HCT116 (cell line): ENCODE measurements around the gene CPNE8. TPM values are rescaled to one million over a fixed set of nuclear protein-coding genes. Genes with fewer than 3 reads are reported as not detected.

Experiments
- ATAC-seq: fragments of 200-7000 bp; cut with Tn5 transposase; 2 replicates; pipeline ENCODE4 v1.9.1; 2020; ENCODE audit warnings: mild to moderate bottlenecking, moderate library complexity
- BruUV-seq: library from RNA; stranded (reverse); fragments of 400-500 nt; replicated peaks from 2 replicates; lab custom pipeline; 2021; lab: Mats Ljungman, UMichigan
- CTCF ChIA-PET: fragments of 300-600 bp; sonication (Branson Sonifier 250); formaldehyde crosslinking; loops from one replicate; lab custom pipeline; 2021; ENCODE audit warnings: antibody characterized with exemption; lab: Charles Lee
- POLR2A ChIA-PET: fragments of 300-600, 350-600 bp; sonication (Branson Sonifier 250); formaldehyde crosslinking; loops from one replicate; lab custom pipeline; 2021; ENCODE audit warnings: antibody characterized with exemption; lab: Charles Lee
- RAD21 ChIA-PET, 2 experiments: fragments of 300-600 bp; sonication (Branson Sonifier 250); formaldehyde crosslinking; loops; one replicate each; lab custom pipeline; 2023; ENCODE audit warnings: low total read pairs in 2 of 2; ENCODE audit not compliant: uncharacterized antibody in 2 of 2, unreplicated experiment in 2 of 2, low non-redundant PET in 1 of 2; lab: Charles Lee
- DNase-seq: peaks from one replicate; pipeline ENCODE4 v3.0.0-alpha.2; 2010; ENCODE audit warnings: low read depth, low spot score
- H2AFZ ChIP-seq: fragments of 200-600 bp; shearing (Covaris generic), sonication (generic); 2 replicates; pipeline ENCODE4 v1.6.1; 2017; ENCODE audit warnings: low read depth, mixed run types, mixed read lengths, antibody characterized with exemption, low read length; ENCODE audit not compliant: poor library complexity, severe bottlenecking
- H3K27ac ChIP-seq: 2 replicates; pipeline ENCODE4 v1.5.1; 2012; ENCODE audit warnings: low read depth, low read length
- H3K27me3 ChIP-seq: fragments of 200-600 bp; sonication (generic); 2 replicates; pipeline ENCODE4 v1.6.1; 2016; ENCODE audit warnings: mixed run types, low read length, mixed read lengths; ENCODE audit not compliant: insufficient read depth
- H3K36me3 ChIP-seq, 2 experiments: fragments of 200-500 bp in 1 of 2; fragments of 200-600 bp in 1 of 2; sonication (Bioruptor generic) in 1 of 2; sonication (generic) in 1 of 2; 2 replicates each; pipeline versions ENCODE4 v1.5.1 to v1.6.1; 2014 to 2016; ENCODE audit warnings: low read length in 2 of 2, inconsistent platforms in 1 of 2, mixed read lengths in 1 of 2, mixed run types in 1 of 2; ENCODE audit not compliant: insufficient read depth in 2 of 2, control insufficient read depth in 1 of 2
- H3K4me1 ChIP-seq, 2 experiments: fragments of 200-600 bp in 1 of 2; sonication (generic) in 1 of 2; 2 replicates each; pipeline versions ENCODE4 v1.5.1 to v1.6.1; 2012 to 2017; ENCODE audit warnings: low read length in 2 of 2, inconsistent platforms in 1 of 2, mild to moderate bottlenecking in 1 of 2, mixed read lengths in 1 of 2, mixed run types in 1 of 2, moderate library complexity in 1 of 2; ENCODE audit not compliant: insufficient read depth in 2 of 2, control insufficient read depth in 1 of 2
- H3K4me2 ChIP-seq: fragments of 200-600 bp; sonication (generic); 2 replicates; pipeline ENCODE4 v1.6.1; 2017; ENCODE audit warnings: mixed run types, low read length, mixed read lengths
- H3K4me3 ChIP-seq, 2 experiments: fragments of 200-600 bp in 1 of 2; sonication (generic) in 1 of 2; replicated peaks in 1 of 2; 2 replicates each; pipeline ENCODE4 v1.5.1; 2011 to 2016; ENCODE audit warnings: low read length in 2 of 2, control low read depth in 1 of 2, low read depth in 1 of 2, mild to moderate bottlenecking in 1 of 2, mixed read lengths in 1 of 2, mixed run types in 1 of 2
- H3K79me2 ChIP-seq: fragments of 200-600 bp; sonication (generic); 2 replicates; pipeline ENCODE4 v1.6.1; 2017; ENCODE audit warnings: mild to moderate bottlenecking, mixed run types, low read length, moderate library complexity, mixed read lengths; ENCODE audit not compliant: insufficient read depth
- H3K9ac ChIP-seq: fragments of 200-600 bp; sonication (generic); 2 replicates; pipeline ENCODE4 v1.6.1; 2016; ENCODE audit warnings: low read length, mixed read lengths
- H3K9me2 ChIP-seq: fragments of 200-600 bp; sonication (generic), shearing (Covaris generic); 2 replicates; pipeline ENCODE4 v1.6.1; 2017; ENCODE audit warnings: mixed run types, mild to moderate bottlenecking, moderate library complexity; ENCODE audit not compliant: insufficient read depth
- H3K9me3 ChIP-seq, 2 experiments: fragments of 200-500 bp in 1 of 2; fragments of 200-600 bp in 1 of 2; sonication (Bioruptor generic) in 1 of 2; sonication (generic) in 1 of 2; 2 replicates each; pipeline ENCODE4 v1.6.1; 2014 to 2017; ENCODE audit warnings: low read length in 2 of 2, mixed read lengths in 2 of 2, inconsistent platforms in 1 of 2, low read depth in 1 of 2, mild to moderate bottlenecking in 1 of 2, mixed run types in 1 of 2, moderate library complexity in 1 of 2; ENCODE audit not compliant: control insufficient read depth in 1 of 2, insufficient read depth in 1 of 2
- H4K20me1 ChIP-seq: fragments of 200-600 bp; sonication (generic), shearing (Covaris generic); 2 replicates; pipeline ENCODE4 v1.6.1; 2017; ENCODE audit warnings: mixed run types, mild to moderate bottlenecking, moderate library complexity; ENCODE audit not compliant: insufficient read depth
- ATF3 ChIP-seq: IDR thresholded peaks from 2 replicates; pipeline ENCODE4 v1.6.1; 2012
- CBX3 ChIP-seq: IDR thresholded peaks from 2 replicates; pipeline ENCODE4 v1.6.1; 2012; ENCODE audit warnings: low read depth
- CEBPB ChIP-seq: IDR thresholded peaks from 2 replicates; pipeline ENCODE4 v1.6.1; 2012; ENCODE audit warnings: low read depth
- CTCF ChIP-seq, 3 experiments: fragments of 200-600 bp in 1 of 3; sonication (generic) in 1 of 3; IDR thresholded peaks in 2 of 3; conservative IDR thresholded peaks in 1 of 3; 2 replicates each; pipeline ENCODE4 v1.5.1; 2012 to 2017; ENCODE audit warnings: low read depth in 2 of 3, low read length in 2 of 3, antibody characterized with exemption in 1 of 3, borderline replicate concordance in 1 of 3, control low read depth in 1 of 3, mild to moderate bottlenecking in 1 of 3, mixed read lengths in 1 of 3, mixed run types in 1 of 3, moderate library complexity in 1 of 3; ENCODE audit not compliant: insufficient read depth in 1 of 3
- EGR1 ChIP-seq: IDR thresholded peaks from 2 replicates; pipeline ENCODE4 v1.6.1; 2012; ENCODE audit warnings: low read depth
- ELF1 ChIP-seq: IDR thresholded peaks from 2 replicates; pipeline ENCODE4 v1.6.1; 2012; ENCODE audit warnings: low read depth, borderline replicate concordance
- EZH2 ChIP-seq: fragments of 200-600 bp; sonication (generic); IDR thresholded peaks from 2 replicates; pipeline ENCODE4 v1.6.1; 2017; ENCODE audit warnings: antibody characterized with exemption, mixed run types
- EZH2phosphoT487 ChIP-seq: fragments of 200-600 bp; IDR thresholded peaks from 2 replicates; pipeline ENCODE4 v1.6.1; 2018; ENCODE audit warnings: antibody characterized with exemption, borderline replicate concordance
- FOSL1 ChIP-seq: IDR thresholded peaks from 2 replicates; pipeline ENCODE4 v1.6.1; 2012; ENCODE audit warnings: low read depth
- JUND ChIP-seq: IDR thresholded peaks from 2 replicates; pipeline ENCODE4 v1.6.1; 2012
- MAX ChIP-seq: IDR thresholded peaks from 2 replicates; pipeline ENCODE4 v1.6.1; 2012
- POLR2A ChIP-seq: IDR thresholded peaks from 2 replicates; pipeline ENCODE4 v1.7.0; 2011; ENCODE audit warnings: borderline replicate concordance; ENCODE audit not compliant: insufficient read depth, insufficient read length; ENCODE audit errors: extremely low read depth
- POLR2AphosphoS5 ChIP-seq: IDR thresholded peaks from 2 replicates; pipeline ENCODE4 v1.6.1; 2011; ENCODE audit warnings: mild to moderate bottlenecking, low read depth, low read length, moderate library complexity
- RAD21 ChIP-seq: IDR thresholded peaks from 2 replicates; pipeline ENCODE4 v1.6.1; 2012; ENCODE audit warnings: low read depth, mild to moderate bottlenecking
- REST ChIP-seq: IDR thresholded peaks from 2 replicates; pipeline ENCODE4 v1.6.1; 2012; ENCODE audit warnings: low read depth
- SIN3A ChIP-seq: IDR thresholded peaks from 2 replicates; pipeline ENCODE4 v1.6.1; 2012; ENCODE audit warnings: low read depth
- SRF ChIP-seq: IDR thresholded peaks from 2 replicates; pipeline ENCODE4 v1.6.1; 2012; ENCODE audit warnings: low read depth
- TCF7L2 ChIP-seq: IDR thresholded peaks from 2 replicates; pipeline ENCODE4 v1.7.0; 2011; ENCODE audit warnings: borderline replicate concordance, inconsistent platforms; ENCODE audit not compliant: insufficient read depth, insufficient read length; ENCODE audit errors: extremely low read depth
- YY1 ChIP-seq: IDR thresholded peaks from 2 replicates; pipeline ENCODE4 v1.6.1; 2011; ENCODE audit warnings: low read length, low read depth, moderate library complexity, mild to moderate bottlenecking; ENCODE audit not compliant: insufficient replicate concordance; ENCODE audit errors: extremely low read depth
- ZFX ChIP-seq: fragments of 450-650 bp; IDR thresholded peaks from 2 replicates; pipeline ENCODE4 v1.6.1; 2017
- ZNF274 ChIP-seq: fragments of 200-500 bp; sonication (Bioruptor generic); IDR thresholded peaks from 2 replicates; pipeline ENCODE4 v1.6.1; 2014; ENCODE audit warnings: mild to moderate bottlenecking, low read depth, low read length, inconsistent platforms
- intact Hi-C: fragments of 100-400 bp; cut with micrococcal nuclease; formaldehyde crosslinking; loops from 2 replicates; pipeline ENCODE4 v1.10.0; 2022
- total RNA-seq: library from RNA; stranded (reverse); gene quantifications from one replicate; pipeline ENCODE4 v1.2.1, GENCODE V29; 2021; ENCODE audit not compliant: unreplicated experiment

Gene CPNE8
- total RNA-seq, 1 experiment from 2014 or later: 14.2 TPM

GRCh38 chr12:38906482-38907200, 1.2 kb upstream of the CPNE8 start:
- no peaks in the 10 kb centered on the region for H3K27me3 ChIP-seq
- no peaks in the 10 kb centered on the region for H3K9me2 ChIP-seq
- ATAC-seq (peak; percentile 73), DNase-seq (peak; percentile 74)
- H3K4me1 ChIP-seq: peaks cover 7 to 27% of the 10 kb centered on the region in 2 experiments
- CTCF ChIA-PET: interaction anchor here (0.6 to 4.4 kb wide), 16 partner anchors 9 to 370 kb away, joined by 3 to 33 read pairs (median 4); no protein-coding TSS in a partner anchor
- H3K4me2 ChIP-seq: peak overlapping the region; percentile 99
- peaks cover 20% of the 10 kb centered on the region for H3K79me2 ChIP-seq
- no TSS peak for BruUV-seq
- H3K36me3 ChIP-seq: no peaks in the 10 kb centered on the region
- intact Hi-C loops: loop anchor here (2.0 to 5.0 kb wide), 6 partner anchors 196 to 769 kb away; no protein-coding TSS in a partner anchor
- peak overlapping the region; percentile 95 for H3K27ac ChIP-seq
- no peaks in the 10 kb centered on the region for H3K9me3 ChIP-seq
- H3K4me3 ChIP-seq: peak overlapping the region; percentile 80 to 83
- peak overlapping the region; percentile 75 for H3K9ac ChIP-seq
- RAD21 ChIA-PET: interaction anchor here (0.8 to 1.3 kb wide), 3 partner anchors 14 to 197 kb away, joined by 4 to 6 read pairs (median 4); no protein-coding TSS in a partner anchor
- H2AFZ ChIP-seq: peak overlapping the region; percentile 99
- no peaks in the 10 kb centered on the region for H4K20me1 ChIP-seq
- POLR2A ChIA-PET: no interaction called here
- TF ChIP-seq ZNF274: no peak
- no peak for TF ChIP-seq EZH2
- peak; percentile 71 for TF ChIP-seq EGR1
- peak; percentile 72 for TF ChIP-seq RAD21
- no peak for TF ChIP-seq CEBPB
- TF ChIP-seq YY1: no peak
- no peak for TF ChIP-seq SRF
- TF ChIP-seq CBX3: peak; percentile 61; the same call in 1 of the 2 replicates
- TF ChIP-seq CTCF (IDR thresholded peaks at IDR 0.05 in 2 of 3, conservative IDR thresholded peaks at IDR 0.05 in 1 of 3; ENCODE audit: borderline replicate concordance in 1 of 3, insufficient read depth in 1 of 3, low read depth in 2 of 3, low read length in 2 of 3): peak; percentile 61 to 94 (median 82)
- TF ChIP-seq REST: no peak
- TF ChIP-seq ATF3: no peak
- no peak for TF ChIP-seq POLR2A
- TF ChIP-seq ZFX: no peak
- no peak for TF ChIP-seq FOSL1
- peak; percentile 52 for TF ChIP-seq TCF7L2
- peak; percentile 41; the same call in 1 of the 2 replicates for TF ChIP-seq SIN3A
- peak; percentile 59 for TF ChIP-seq POLR2AphosphoS5
- no peak for TF ChIP-seq ELF1
- TF ChIP-seq EZH2phosphoT487: no peak
- no peak for TF ChIP-seq JUND
- peak; percentile 62 for TF ChIP-seq MAX
